GM19372 (cell line): ENCODE results near the gene C2orf80.
"Not testable (repeated sequence)": the region's sequence is repeated elsewhere in the genome, so short reads cannot be mapped to it uniquely, and the experiment has no call there.

Source experiments
- ATAC-seq: cut with Tn5 transposase; IDR thresholded peaks from one replicate; pipeline ENCODE4 v1.9.1; 2021; ENCODE audit warnings: mild to moderate bottlenecking, low read depth, moderate library complexity; ENCODE audit not compliant: unreplicated experiment

Gene C2orf80

GRCh38 chr2:208182835-208183234 is 7.0 kb downstream of the C2orf80 start:
- ATAC-seq = no peak

- ATAC-seq = no peak
Observed at GRCh38 chr2:208179028-208179609, 10.7 kb downstream of the C2orf80 start.

GRCh38 chr2:208175840-208176153 is 14.0 kb downstream of the C2orf80 start:
- no peak for ATAC-seq

- ATAC-seq = peak; percentile 99
Observed at GRCh38 chr2:208175069-208175839, 14.6 kb downstream of the C2orf80 start.

- no peak for ATAC-seq
Observed at GRCh38 chr2:208174144-208174543, 15.7 kb downstream of the C2orf80 start.

GRCh38 chr2:208172125-208172524 is 17.7 kb downstream of the C2orf80 start:
- ATAC-seq = no peak

GRCh38 chr2:208164951-208165755 is 24.7 kb downstream of the C2orf80 start:
- no peak for ATAC-seq

- no peak for ATAC-seq
Observed at GRCh38 chr2:208163489-208163888, 26.3 kb downstream of the C2orf80 start, which contains the start of gene CRYGA. Gene CRYGA (minus strand): TSS chr2:208163589. CDS start chr2:208163556, 33 bp downstream.

GRCh38 chr2:208156439-208156838 is 33.4 kb downstream of the C2orf80 start:
- ATAC-seq = no peak

- no peak for ATAC-seq
Observed at GRCh38 chr2:208153156-208153555, 36.7 kb downstream of the C2orf80 start.

GRCh38 chr2:208150956-208151355 is 38.9 kb downstream of the C2orf80 start:
- no peak for ATAC-seq

GRCh38 chr2:208150094-208150493 is 39.7 kb downstream of the C2orf80 start:
- no peak for ATAC-seq

GRCh38 chr2:208148803-208149202 is 41.0 kb downstream of the C2orf80 start:
- no peak for ATAC-seq

GRCh38 chr2:208147759-208148158 is 42.1 kb downstream of the C2orf80 start:
- no peak for ATAC-seq

GRCh38 chr2:208147008-208147407 is 42.8 kb downstream of the C2orf80 start:
- ATAC-seq = no peak

- ATAC-seq = no peak
Observed at GRCh38 chr2:208146006-208146405, 43.8 kb downstream of the C2orf80 start, which contains the start of gene CRYGB. Gene CRYGB (minus strand): TSS chr2:208146158. CDS start chr2:208146120, 38 bp downstream.

GRCh38 chr2:208142925-208143799 is 46.7 kb downstream of the C2orf80 start:
- no peak for ATAC-seq

- no peak for ATAC-seq
Observed at GRCh38 chr2:208142240-208142924, 47.4 kb downstream of the C2orf80 start.

- ATAC-seq = no peak
Observed at GRCh38 chr2:208139447-208139846, 50.4 kb downstream of the C2orf80 start.

GRCh38 chr2:208138334-208138733 is 51.5 kb downstream of the C2orf80 start:
- not testable (repeated sequence) for ATAC-seq
